ENCODE measurements around the gene SERPINB5.
A peak's percentile ranks its signal among the peaks of the same experiment; 100 is the strongest.
"Not testable (repeated sequence)": the region's sequence is repeated elsewhere in the genome, so short reads cannot be mapped to it uniquely, and the experiment has no call there.

The SERPINB5 gene, protein sequence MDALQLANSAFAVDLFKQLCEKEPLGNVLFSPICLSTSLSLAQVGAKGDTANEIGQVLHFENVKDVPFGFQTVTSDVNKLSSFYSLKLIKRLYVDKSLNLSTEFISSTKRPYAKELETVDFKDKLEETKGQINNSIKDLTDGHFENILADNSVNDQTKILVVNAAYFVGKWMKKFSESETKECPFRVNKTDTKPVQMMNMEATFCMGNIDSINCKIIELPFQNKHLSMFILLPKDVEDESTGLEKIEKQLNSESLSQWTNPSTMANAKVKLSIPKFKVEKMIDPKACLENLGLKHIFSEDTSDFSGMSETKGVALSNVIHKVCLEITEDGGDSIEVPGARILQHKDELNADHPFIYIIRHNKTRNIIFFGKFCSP

DNA sequence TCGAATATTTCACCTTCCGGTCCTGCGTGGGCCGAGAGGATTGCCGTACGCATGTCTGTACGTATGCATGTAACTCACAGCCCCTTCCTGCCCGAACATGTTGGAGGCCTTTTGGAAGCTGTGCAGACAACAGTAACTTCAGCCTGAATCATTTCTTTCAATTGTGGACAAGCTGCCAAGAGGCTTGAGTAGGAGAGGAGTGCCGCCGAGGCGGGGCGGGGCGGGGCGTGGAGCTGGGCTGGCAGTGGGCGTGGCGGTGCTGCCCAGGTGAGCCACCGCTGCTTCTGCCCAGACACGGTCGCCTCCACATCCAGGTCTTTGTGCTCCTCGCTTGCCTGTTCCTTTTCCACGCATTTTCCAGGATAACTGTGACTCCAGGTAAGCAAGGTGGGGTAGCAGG lies at the start of gene SERPINB5:
Gene SERPINB5, plus strand, starts transcription at position 291 of the 400 bp plus-strand sequence. CDS start 7,471 bp downstream, outside the sequence.
- DNase-seq, result no peak

DNA sequence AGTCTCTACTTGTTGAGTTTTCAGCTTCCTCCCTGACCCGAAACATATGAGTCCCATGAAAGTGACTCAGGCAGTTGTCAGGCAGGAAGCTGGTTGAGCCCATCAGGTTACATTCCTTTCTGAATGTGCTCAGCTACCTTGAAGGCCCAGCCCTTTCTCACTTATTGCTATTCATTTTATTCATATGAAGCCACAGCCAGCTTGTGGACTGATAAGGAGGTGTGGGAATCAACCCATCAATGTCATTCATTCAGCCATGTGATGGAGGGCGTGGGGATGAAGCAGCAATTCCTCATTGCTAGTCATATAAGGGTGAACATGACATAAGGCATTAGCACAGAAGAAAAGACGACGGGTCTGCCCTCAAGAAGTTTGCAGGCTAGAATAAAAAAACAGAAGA lies 49.2 kb upstream of the SERPINB5 start:
- DNase-seq, result no peak

DNA sequence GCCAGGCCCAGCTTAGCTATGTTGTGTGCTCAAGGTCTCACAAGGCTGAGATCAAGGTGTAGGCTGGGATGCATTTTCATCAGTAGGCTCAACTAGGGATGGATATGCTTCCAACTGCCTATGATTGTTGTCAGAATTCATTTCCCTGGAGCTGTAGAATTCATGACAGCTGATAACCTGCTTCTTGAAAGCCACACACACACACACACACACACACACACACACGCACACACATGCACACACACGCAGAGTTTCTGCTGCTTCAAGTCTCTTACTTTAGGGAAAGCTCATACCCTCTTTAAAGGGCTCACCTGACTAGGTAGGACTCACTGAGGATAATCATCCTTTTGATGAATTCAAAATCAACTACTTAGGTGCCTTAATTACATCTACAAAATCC lies 46.2 kb upstream of the SERPINB5 start:
- no peak for DNase-seq

DNA sequence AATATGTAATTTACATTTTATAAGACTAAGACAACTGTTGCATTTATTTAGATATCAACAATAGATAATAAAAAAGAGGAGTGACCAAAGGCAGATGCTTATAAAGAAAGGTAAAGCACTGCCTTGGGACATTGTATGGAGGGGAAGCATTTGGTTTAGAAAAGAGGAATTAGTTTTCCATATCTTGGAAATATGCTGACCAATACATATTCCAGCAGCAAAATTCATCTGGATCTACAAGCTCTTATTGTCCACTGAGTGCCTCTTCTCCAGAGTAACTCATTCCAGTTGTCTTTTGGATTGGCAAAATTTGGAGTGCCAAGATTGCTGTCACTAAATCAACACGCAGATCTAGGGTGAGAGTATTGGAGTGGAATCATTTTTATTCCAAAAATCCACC lies 45.6 kb upstream of the SERPINB5 start:
- DNase-seq, result no peak

DNA sequence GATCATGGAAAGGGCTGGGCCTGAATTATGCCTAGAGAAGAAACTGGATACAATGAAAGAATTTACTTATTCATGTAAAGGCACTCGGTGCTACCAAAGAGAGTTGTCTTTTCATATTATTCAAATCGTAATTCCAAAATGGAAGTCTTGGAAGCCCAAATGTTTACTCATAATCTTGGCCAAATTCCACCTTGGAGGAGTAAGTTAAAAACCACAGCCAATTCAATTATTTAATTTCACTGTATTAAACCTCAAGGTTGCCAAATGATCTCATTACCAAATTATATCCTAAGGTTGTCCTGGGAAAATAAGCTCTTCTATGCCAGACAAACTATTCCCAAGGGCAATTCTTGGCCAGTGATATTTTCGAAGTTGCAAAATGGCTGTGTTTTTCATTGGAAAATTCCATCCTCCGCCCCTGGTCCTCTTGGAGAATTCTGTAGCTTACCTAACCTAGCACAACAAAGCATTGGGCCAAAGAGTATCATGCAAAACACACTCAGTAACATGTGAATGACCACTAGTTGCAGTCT lies 43.4 kb upstream of the SERPINB5 start:
- no peak for DNase-seq

DNA sequence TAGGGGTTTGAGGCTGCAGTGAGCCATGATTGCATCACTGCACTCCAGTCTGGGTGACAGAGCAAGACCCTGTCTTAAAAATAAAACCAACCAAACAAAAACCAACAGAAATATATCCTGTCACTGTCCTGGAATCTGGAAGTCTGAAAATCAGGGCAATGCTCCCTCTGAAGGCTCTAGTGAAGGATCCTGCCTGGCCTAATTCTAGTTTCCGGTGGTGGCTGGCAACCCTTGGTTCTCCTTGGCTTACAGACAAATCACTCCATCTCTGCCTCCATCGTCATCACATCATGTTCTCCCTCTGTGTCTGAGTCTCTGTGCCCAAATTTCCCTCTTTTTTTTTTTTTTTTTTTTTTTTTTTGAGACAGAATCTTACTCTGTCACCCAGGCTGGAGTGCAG lies 38.6 kb upstream of the SERPINB5 start:
- no peak for DNase-seq

DNA sequence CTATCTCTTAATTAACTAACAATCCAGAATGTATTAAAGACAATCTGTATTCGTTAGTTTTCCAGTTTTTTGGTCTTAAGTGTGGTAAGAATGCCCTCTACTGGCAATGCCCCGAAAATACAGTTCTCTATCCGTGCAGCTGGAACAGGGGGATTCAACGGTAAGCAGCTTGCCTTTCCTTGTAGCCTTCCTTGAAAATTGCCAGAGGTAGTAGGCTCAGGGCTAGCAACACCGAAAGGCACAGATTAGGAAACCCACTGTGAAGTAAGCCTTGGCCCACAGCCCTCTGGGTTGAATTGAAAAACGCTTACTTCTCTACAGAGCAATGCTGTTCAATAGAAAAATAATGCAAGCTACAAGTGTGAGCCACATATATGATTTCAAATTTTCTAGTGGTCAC lies 37.4 kb upstream of the SERPINB5 start:
- peak; percentile 43 for DNase-seq

DNA sequence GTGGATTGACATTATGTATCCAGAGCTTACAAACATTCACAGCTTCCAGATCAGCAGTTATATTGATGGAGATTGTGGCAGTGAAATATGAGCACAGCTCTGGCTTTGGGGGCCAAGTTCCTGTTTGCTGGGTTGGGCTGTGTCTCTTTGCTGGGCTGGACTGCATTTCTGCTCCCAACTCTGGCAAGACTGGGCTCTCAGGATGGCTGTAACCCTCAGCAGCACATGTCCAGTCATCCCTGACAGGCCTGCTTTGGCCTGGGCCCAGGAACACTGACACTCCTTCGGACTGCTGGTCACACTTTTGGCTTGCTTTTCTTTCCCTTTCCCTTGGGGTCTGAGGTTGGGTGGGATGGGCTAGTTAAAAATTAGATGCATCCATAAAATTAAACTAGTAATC lies 36.5 kb upstream of the SERPINB5 start:
- no peak for DNase-seq

DNA sequence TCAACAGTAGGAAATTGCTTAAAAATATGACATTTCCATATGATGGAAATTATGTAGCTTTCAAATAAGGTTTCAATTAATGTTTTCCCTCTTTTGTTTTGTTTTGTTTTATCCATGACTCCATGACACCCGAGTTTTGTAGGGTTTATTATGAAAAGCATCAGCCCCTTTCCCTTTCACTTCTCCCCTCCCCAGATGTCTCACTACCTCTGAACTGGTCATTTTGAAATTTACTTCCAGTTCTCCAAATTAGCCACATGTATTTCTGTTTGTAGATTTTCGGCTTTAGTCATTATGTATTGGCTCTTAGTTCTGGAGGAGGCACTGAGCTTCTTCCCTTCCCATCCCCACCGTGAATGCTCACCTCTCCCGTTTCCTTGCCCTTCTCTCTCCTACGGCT lies 35.9 kb upstream of the SERPINB5 start:
- no peak for DNase-seq

DNA sequence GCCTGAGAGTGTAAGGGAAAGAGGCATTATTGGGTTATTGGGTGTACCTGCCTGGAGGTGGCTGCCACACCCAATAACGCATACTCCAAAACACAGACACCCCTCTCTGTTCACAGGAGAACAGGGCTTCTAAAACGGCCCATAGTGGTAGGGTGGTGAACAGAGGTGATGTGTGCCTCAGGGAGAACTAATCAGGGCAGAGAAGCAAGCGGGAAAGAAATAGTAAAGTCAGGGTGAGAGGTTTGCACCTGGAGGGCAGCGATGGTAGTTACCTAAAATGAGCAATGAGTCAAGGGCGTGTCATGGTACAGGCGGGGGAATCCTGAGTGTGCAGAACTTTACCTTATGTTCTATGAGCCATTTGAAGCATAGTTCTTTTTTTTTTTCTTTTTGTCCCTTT lies 32.9 kb upstream of the SERPINB5 start:
- no peak for DNase-seq

DNA sequence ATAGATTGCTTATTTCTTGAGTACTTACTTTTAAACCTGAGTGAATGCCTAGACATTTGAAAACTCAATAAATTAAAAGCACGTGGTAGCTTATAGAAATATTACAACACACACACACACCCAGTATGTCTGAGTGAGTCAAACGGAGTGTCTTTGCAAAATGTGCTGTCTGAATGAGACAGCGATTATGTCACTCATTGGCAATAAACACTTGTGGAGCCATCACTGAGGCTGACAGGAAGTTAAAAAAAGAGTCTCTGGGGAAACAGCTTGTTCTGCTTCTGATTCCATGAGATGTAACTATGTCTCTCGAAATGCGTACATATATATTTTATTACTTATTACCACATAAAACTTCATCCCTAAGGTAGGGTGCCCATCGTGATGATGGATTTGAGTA lies 32.2 kb upstream of the SERPINB5 start:
- no peak for DNase-seq

DNA sequence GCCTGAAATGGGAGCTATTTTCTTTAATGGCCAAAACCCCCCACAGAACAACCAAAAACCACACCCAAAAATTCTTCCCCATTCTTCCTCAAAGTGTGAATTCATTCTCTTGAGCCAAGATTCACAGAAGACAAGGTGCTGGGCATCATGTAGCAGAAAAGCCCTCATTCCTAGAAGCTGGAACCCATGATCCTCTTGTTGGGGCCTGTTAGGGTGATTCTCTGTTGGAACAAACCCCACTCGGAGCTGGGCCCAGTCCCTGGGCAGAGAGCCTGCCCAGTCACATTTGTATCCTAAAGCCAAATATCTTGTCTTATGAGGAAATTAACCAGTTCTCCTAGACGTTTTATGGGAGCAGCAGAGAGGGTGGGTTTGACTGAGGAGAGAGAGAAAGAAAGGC lies 31.7 kb upstream of the SERPINB5 start:
- DNase-seq, result no peak

DNA sequence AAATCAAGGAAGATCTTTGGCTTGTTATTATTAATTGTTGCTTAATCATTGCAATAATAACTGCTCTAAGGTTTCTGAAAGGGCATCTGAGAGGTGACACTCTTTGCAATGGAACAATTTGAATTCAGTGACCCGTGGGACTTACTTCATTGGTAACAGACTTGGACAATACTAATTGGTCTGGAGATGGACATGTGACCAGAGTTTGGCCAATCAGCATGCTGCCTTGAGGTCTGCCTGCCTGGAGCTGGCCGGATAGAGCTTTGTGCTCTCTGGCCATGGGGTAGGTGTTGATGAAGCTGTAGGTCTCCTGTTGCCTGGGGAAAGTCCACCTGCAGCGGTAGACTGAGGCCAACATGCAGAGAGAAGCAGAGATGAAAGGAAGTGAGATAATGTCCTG lies 30.5 kb upstream of the SERPINB5 start:
- DNase-seq, result no peak

DNA sequence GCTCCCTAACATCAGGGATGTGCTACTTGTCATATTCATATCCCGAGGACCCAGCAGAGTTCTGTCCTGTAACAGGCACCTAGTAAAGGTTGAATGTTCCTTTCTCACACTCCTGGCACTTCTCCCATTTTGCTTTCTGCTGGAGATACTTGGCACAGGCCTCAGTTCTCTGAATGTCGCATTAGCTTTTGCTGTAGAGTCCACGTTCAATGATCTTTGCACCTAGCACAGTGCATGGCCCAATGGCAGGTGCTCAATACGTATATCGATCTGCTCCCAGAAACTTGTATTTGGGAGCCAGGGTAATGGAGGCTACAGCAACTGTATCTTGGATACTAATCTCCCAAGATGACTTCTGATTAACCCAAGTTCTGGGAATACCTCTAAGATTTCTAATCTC lies 29.7 kb upstream of the SERPINB5 start:
- no peak for DNase-seq

DNA sequence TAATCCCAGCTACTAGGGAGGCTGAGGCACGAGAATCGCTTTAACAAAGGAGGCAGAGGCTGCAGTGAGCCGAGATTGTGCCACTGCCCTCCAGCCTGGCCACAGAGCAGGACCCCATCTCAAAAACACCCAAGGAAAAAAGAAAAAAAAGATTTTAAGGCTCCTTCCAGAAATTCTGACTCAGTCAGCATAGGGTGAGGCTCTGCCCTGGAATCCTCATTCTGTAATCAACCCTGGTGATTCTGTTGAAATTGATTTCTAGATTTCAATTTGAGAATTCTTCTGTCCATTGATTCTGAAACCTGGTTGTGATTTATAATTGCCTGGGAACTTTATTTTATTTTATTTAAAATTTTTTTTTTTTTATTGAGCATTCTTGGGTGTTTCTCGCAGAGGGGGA lies 27.3 kb upstream of the SERPINB5 start:
- no peak for DNase-seq

DNA sequence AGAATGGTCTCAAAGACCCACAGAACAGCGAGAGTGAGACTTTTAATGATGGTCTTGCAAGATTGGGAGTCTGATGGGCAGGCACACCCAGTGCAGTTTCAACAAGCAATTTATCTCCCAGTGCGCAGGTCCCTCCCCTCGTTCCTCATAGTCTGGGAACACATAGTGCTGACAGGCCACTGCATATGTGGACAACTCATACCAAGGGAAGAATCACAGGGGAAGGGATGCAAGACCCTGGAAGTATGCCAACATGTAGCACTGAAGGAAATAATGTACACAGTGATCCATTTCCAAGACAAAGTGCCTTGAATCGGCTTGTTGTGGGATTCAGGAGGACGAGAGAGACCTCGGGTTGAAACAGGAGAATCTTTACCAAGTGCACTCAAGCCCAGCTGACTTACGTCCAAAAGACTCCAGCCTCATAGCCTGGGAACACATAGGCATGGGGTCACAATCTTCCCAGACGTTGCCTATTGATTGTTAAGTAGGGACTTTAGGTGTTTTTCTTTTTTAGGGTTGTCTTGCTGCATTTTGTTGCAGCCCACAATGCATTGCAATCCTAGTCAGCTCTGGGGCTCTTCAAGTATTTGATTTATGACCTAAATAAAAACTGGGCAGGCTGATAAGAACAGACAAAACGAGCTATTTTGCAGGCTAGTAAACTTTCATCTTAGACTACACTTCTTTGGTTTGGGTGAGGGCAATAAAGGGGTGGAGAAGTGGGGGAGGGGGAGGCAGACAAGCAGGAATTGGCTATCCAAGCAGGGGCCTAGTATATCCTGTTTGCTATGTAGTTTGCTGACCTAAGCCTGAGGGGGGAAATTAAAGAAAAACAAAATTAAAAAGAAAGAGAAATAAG lies 24.7 kb upstream of the SERPINB5 start:
- DNase-seq, result no peak

DNA sequence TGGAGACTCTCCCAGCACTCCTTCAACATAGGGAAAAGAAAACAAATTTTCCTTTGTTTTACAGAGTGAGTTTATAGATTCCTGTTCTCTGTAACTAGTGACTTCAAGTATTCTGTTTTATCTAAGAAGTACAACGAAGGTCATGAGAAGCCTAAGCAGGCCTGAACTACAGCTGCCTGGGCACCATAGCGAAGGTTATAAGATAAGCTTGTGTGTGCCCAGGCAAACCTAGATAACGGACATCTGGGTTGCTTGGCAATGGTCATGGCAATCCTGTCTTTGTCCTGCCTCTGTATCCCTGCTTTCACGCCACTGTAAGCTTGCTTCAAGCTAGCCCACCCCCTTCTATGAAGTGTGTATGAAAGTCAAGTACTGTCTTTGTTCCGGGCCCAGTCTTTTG lies 24.0 kb upstream of the SERPINB5 start:
- DNase-seq, result not testable (repeated sequence)

DNA sequence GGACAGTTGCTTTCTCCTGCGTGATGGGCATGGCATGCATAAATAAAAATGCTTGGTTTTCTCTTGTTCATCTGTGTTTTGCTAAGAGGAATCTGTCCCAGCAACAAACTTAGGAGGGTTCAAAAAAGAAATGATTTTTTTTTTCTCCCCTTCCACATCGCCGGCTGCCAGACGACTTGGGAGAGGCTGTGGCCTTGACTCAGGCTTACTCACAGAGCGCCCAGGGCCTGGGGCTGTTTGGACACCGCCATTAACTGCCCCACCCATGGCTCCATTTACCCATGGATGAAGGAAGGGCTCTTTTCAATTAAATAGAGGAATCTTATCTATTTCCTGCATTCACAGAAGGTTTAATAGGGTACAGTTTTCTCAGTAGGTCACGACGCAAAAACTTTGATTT lies 22.3 kb upstream of the SERPINB5 start:
- DNase-seq, result no peak

DNA sequence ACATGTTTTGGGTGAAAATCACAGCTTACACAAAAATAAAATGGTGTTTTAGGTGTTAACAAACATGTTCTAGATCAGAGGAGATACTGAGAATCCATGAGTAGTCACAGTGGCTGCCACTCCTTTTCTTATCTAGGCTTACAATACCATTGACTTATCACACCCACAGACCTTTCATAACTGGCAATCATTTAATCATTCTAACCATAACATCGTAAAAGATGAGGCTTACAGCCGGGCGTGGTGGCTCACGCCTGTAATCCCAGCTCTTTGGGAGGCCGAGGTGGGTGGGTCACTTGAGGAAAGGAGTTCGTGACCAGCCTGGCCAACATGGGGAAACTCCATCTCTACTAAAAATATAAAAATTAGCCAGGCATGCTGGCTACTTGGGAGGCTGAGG lies 18.8 kb upstream of the SERPINB5 start:
- no peak for DNase-seq

DNA sequence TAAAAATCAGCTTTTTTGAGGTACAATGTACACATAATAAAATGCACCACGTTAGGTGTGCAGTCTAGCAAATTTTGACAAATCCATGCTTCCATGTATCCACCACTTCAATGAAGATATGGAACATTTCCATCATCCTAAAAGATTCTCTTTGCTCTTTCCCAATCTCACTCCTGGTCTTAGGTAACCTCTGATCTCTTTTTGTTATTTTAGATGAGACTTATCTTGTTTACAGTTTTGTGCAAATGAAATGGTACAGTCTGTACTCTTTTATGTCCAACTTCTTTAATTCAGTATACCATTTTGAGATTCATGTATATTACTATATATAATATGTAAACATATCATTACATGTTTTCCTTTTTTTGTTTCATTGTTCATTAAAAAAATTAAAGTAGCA lies 16.3 kb upstream of the SERPINB5 start:
- DNase-seq, result no peak

DNA sequence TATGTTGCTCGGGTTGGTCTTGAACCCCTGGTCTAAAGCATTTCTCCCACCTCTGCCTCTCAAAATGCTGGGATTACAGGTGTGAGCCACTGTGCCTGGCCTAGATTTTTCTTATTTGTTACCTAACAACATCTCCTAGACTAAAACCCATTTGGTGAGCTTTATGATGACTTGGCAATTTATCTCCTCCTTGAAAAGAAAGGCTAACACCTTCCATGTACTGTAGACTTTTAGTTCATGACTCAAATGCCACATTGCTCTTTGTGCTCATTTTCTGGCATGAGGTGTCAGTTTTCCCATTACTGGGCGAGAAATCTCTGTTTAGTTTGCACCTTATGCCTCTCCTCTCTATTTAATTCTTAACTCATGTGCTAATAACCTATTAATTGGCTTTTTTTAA lies 12.3 kb upstream of the SERPINB5 start:
- DNase-seq, result no peak

DNA sequence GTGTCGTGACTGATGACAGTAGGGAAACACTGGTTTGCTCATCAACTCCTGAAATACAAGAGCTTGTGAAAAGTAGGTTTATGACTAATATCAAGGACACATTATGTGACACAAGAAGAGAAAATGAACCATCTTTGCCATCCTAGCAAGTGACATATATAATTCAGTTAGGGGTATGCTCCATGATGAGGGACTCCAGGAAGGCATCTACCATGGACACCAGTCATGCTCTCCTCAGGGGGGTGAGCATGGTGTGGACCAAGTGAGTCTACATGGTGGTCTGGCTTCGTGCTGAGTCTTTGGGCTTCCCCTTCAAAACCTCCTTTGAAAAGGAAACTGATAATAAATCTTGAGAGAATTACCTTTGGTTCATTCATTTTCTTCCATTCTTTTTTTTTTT lies 11.7 kb upstream of the SERPINB5 start:
- DNase-seq, result no peak

DNA sequence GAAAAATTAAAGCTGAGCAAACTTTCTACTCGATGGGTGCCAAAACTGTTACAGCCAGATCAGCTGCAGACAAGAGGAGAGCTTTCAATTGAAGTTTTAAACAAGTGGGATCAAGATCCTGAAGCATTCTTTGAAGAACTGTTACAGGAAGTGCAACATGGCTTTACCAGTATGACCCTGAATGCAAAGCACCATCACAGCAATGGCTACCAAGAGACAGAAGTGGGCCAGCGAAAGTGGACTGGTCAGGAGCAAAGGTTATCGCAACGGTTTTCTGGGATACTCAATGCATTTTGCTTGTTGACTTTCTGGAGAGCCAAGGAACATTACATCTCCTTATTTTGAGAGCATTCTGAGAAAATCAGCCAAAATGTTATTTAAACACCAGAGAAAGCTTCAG lies 9.1 kb upstream of the SERPINB5 start:
- no peak for DNase-seq

DNA sequence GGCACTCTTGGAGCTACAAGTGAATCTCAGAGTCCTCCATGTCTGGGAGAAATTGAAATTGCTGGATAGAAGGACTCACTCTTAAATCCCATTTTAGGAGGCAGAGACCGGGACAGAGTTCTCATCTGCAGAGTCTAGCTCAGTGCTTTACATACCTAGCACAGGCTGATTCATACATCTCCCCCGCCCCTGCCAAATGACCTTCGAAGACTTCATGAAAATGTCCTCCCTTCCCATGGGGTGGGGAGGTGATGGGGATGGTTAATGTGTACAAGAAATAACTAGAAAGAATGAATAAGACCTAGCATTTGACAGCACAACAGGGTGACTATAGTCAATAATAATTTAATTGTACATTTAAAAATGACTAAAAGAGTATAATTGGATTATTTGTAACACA lies 8.2 kb upstream of the SERPINB5 start:
- DNase-seq, result no peak
